ENCODE measurements around the gene RBM17.
A peak's percentile ranks its signal among the peaks of the same experiment; 100 is the strongest.
"Not testable (repeated sequence)": the region's sequence is repeated elsewhere in the genome, so short reads cannot be mapped to it uniquely, and the experiment has no call there.

The RBM17 gene

DNA sequence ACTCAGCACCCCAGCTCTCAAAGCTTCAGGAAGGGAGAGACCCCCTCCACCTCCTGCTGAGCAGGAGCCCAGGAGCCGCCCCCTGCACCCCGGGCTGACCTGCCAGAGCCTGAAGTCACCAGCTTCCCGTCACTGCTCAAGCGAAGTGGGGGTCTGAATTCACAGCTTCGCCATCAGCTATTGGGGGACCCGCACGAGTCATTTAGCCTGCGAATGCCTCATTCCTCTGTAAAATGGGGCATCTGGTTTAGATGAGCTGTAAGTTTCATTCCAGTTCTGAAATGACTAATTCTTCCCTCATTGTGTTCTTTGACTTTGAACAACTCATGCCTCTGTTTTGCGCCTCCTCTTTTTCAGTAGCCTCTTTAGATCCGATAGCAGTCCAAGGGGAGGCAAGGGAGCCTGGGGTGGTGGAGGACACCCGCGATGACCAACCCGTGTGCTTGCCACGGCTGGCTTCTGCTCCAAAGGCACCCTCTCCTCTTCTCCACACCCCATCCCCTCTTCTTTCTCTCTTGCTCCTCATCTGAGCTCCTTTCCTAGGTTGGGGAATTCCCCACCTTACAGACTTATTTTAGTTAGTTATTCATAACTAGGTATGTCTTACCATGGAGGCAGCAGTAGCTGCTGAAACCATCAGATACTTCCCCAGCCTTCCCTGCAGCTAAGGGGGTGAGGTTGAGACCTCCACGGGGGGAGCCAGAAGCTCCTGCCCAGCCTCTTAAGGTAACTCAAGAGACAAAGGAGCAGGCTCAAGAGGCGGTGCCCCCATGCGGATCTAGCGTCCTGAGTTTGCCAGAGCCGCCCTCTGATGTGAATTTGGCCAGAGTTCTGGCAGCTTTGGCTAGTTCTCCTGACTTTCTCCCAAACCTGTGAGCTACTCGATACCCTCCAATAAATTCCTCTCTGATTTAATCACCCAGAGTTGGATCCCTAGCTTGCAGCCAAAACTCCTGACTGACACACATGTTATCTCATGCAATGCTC is 47.7 kb downstream of the RBM17 start:
- DNase-seq (ENCODE audit: low read depth in 2 of 2): no peak

DNA sequence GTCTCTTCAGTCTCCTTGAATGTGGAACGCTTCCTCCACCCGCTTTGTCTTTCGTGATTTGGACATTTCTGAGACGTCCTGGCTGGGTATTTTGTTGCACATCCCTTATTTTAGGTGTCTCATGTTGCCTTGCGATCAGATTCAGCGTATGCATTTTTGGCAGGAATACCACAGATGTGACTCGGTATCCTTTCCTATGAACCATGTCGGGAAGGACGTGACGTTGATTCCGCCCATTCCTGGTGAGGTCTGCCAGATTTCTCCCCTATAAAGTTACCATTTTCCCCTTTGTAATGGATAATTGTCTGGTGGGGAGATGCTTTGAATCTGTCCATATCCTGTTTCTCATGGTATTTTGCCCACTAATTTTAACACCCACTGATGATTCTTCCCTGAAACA is 49.6 kb downstream of the RBM17 start:
- DNase-seq (ENCODE audit: low read depth in 2 of 2): no peak

DNA sequence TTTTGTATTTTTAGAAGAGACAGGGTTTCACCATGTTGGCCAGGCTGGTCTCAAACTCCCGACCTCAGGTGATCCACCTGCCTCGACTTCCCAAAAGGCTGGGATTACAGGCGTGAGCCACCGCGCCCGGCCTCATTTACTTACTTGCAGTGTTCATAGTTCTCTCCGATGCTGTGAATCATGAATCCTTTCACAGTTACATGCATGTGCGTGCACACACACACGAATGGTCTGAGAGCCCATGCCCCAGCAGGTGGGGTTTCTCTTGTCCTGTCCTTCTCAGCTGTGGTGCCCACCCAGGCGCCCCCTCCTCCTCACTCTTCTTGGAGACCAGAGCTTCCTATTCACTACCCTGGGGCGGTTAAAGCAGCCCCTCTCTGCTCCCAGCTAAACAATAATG is 50.6 kb downstream of the RBM17 start:
- no peak for DNase-seq (ENCODE audit: low read depth in 2 of 2)

DNA sequence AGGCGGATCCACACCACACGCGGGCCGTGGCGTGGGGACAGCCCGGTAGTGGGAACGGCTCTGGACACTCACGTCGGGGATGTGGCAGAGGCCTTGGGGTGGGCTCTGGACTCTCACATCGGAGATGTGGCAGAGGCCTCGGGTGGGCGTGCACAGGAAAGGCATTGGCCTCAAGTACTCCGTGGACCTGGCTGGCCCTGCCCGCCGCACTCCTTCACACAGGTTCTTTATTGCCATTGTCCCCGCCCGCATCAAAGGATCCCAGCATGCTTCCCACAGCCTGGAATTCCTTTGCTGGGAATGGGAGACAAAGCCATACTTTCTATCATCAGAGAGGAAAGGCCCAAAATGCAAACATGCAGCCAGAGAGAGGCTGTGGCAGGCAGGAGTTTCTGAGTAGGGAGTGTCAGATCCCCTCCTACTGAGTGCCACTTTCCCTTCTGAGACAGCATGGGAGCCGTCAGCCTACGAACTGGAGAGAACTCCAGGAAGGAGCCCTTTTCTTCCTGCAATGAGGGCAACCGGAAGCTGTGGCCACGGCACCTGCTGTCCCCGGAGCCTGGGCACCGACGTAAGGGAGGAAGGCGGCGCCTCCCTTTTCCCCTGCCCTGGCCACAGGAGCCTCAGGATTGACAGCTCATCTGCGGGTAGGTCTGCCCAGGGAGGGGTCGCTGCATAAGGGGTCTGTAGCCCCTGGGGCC is 51.5 kb downstream of the RBM17 start:
- DNase-seq (ENCODE audit: low read depth in 2 of 2): no peak

GRCh38 chr10:6140965-6141295 is 52.1 kb downstream of the RBM17 start:
- DNase-seq (ENCODE audit: low read depth in 2 of 2): no peak

GRCh38 chr10:6141296-6142151 is 52.7 kb downstream of the RBM17 start:
- no peak for DNase-seq (ENCODE audit: low read depth in 2 of 2)

DNA sequence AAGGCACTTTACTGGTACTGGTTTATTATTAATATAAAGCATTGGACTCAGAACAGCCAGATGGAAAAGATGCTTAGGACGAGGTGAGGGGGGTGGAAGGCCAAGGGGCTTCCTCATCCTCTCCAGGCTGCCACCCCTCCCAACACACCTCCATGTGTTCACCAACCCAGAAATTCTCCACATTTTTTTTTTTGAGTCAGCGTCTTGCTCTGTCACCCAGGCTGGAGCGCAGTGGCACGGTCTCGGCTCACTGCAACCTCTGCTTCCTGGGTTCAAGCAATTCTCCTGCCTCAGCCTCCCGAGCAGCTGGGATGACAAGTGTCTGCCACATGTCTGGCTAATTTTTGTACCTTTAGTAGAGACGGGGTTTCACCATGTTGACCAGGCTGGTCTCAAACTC is 53.4 kb downstream of the RBM17 start:
- not testable (repeated sequence) for DNase-seq (ENCODE audit: low read depth in 2 of 2)

GRCh38 chr10:6142644-6143043 is 53.8 kb downstream of the RBM17 start:
- DNase-seq (ENCODE audit: low read depth in 2 of 2): no peak

- DNase-seq (ENCODE audit: low read depth in 2 of 2): no peak
Measured at GRCh38 chr10:6143181-6143580, 54.3 kb downstream of the RBM17 start.

DNA sequence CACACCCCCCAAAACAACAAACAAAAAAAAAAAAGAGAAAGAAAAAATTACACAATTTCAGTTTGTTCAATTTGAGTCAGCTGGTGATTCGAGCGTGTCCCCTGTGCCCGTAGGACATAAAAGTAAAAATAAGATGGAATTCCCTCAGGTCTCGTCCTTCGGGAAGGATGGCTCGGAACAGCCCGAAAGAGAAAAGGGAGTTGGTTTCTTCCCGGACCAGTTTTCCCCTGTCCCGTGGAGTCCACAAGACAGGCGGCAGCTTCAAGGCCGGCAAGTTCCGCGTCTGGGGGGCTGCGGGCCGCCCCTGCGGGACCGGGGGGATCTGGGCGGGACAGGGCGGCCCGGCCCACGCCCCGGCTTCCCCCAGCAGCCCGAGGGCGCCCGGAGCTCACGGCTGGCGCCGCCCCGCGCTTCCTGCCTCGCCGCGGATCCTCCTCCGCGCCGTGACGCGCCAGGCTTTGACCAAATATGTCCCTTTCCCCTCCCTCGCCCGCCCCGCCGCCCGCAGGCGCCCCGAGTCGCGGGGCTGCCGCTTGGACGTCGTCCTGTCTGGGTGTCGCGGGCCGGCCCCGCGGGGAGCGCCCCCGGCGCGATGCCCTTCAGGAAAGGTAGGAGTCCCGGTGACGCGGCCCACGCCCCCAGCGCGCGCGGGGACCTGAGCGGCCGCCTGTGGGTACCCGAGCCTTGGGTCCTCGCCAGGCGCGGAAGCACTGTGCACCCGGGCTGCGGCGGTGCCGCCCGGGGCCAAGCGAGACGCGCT is 55.8 kb downstream of the RBM17 start:
- DNase-seq (ENCODE audit: low read depth in 2 of 2): peak; percentile 75 to 85

DNA sequence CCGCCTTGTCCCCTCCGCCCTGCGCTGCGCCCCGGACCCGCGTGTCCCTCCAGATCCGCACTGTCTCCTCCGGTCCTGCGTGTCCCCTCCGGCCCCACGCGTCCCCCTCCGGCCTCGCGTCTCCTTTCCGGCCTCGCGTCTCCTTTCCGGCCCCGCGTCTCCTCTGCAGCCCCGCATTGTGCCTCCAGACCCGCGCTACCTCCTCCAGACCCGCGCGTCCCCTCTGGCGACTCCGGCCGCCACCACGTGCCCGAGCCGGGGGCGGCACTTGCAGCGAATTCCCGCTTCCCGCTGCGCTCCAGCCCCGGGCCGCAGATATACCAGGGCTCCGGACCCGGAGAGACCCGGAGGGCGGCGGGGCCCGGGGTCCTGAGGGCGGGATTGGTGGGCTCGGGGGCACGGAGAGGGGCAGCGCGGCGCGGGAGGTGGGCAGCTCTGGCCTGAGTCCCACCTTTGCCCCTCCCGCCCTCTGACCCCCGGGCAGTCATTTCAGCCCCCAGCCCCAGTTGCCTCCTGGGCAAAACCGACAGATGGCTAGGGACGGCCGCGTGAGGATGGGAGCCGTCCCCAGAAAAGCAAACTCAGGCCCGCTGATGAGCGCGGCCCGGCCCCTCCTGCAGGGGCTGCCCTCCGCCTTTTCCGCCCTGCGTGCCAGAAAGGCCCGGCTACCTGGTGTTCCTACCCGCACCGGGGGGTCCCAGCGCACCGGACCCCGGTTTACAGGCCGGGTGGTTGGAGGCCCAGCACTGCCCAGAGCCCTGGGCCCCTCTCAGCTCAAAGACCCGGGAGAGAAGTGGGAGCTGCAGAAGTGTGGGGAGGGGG is 56.5 kb downstream of the RBM17 start:
- DNase-seq (ENCODE audit: low read depth in 2 of 2): no peak

DNA sequence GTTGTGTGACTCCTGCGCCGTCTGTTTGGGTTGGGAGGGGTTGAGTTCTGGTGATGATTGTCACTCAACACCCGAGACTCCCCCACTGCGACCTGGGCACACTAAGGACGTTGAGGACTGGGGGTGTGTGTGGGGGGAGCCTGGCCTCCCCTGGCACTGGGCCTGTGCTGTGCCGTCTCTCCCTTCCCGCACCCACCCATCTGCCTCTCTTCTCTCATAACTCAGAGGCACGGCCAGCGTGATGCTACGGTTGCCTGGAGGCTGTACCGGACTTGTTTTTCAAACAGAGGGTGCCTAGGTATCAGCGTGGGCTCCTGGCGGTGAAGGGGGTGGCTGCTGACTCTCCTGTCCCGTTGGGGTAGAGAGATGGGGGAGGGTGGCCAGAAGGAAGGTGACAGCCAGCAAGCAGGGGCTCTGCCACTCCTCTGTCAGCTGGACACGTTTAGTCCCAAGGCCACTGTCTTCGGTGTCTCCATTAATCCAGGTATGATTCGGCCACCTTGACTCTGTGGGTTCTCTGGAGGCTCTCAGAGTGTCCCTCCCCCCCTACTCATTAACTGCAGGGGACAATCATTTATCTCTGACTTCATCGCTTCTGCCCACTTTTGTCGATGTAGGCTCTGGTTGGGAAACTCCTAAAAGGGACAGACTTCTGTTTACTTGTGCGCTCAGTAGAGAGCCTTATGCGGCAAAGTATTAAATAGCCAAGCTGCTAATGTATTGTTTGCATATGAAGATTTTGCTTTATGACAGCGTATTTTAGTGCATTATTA is 57.4 kb downstream of the RBM17 start:
- DNase-seq (ENCODE audit: low read depth in 2 of 2): no peak

DNA sequence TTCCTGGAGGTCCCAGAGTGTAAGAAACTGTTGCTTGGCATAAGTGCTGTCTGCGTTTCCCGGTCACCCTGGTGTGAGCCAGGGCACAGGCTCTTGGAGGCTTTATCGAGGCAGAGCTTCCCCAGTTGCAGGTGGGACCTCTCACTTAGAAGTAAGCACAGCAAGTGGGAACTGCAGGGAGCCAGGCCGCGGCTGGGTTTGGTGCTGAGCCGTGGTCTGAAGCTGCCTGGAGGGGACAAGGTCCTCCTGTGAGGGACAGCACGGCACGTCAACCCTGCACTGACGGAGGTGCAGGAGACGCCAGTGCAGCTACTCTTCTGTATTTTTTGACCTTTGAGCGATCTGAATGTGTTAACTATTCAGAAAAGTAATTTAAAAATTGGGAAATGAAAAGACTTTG is 58.1 kb downstream of the RBM17 start:
- DNase-seq (ENCODE audit: low read depth in 2 of 2): no peak

DNA sequence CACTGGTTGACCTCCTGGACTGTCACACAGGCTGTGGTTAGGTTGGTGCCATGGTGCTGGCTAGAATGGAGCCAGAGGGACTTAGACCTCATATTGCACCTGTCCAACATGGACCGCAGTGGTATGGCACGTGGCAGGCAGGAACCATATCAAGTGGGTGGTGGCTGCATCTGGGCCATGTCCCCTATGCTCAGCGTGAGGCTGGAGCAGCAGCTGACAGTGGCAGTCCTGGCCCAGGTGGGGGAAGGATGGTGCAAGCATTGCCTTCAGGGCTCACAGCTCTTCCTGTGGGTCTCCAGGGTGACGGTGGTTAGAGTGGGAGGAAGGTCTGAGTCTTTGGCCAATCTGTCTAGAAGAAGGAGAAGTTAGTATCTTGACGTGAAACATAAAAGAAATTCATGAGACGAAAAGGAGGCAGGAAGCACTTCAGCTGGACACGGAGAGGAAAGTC is 59.4 kb downstream of the RBM17 start:
- no peak for DNase-seq (ENCODE audit: low read depth in 2 of 2)

DNA sequence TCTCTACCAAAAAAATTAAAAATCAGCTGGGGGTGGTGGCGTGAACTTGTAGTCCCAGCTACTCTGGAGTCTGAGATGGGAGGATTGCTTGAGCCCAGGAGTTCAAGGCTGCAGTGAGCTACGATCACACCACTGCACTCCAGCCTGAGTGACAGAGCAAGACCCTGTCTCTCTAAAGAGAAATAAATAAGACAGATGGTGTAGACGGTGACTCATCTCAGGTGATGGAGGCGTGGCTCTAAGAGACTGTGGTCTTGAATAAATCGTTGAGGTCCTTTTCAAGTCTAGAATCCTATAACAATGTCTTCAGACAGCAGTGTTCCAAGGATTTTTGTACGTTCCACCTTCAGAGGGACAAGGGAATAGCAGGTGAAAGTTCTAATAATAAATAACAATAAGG is 60.1 kb downstream of the RBM17 start:
- DNase-seq (ENCODE audit: low read depth in 2 of 2): no peak

GRCh38 chr10:6151087-6151977 is 62.5 kb downstream of the RBM17 start:
- no peak for DNase-seq (ENCODE audit: low read depth in 2 of 2)

DNA sequence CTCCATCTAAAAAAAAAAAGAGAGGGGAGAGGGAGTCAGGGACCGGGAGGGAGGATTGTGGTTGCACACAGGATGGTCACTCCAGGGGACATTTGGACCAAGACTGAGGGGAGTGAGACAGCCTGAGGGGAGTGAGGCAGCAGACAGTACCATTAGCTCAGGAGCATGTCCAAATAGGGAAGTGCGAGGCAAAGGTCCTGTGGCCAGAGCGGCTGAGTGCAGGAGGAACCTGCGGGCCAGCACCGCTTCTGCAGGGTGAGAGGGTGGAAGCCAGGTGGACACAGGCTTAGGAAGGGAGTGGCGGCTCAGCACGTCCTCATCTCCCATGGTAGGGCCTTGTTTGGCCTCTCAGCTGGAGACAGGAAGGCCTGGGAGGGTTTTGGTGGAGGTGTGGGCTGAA is 65.0 kb downstream of the RBM17 start:
- no peak for DNase-seq (ENCODE audit: low read depth in 2 of 2)

GRCh38 chr10:6154566-6154965 is 65.7 kb downstream of the RBM17 start:
- no peak for DNase-seq (ENCODE audit: low read depth in 2 of 2)

DNA sequence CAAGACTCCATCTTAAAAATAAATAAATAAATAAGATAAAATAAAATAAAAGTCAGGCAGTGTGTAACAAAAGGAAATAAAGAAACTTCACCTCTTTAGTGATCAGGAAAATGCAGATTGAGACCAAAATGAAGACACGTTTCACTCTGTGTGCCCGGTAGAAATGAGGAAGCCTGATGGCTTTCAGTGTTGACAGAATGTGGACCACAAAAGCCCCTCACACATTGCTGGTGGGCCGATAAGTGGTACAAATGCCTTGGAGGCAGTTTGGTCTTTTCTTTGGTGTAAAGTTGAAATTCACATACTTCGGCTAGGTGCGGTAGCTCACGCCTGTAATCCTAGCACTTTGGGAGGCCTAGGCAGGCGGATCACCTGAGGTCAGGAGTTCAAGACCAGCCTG is 69.4 kb downstream of the RBM17 start:
- no peak for DNase-seq (ENCODE audit: low read depth in 2 of 2)
